Stimulated activated CD4-positive, alpha-beta T cell treated with anti-CD3 and anti-CD28 coated beads, TNF-alpha, amount 100 ng/mL, for 4 hours (primary cell): ENCODE measurements around the gene USP48.

ENCODE experiments used
- DNase-seq, 3 experiments: peaks; one replicate each; pipeline ENCODE4 v3.0.0-alpha.2; 2020; ENCODE audit warnings: low read depth in 3 of 3

The USP48 gene

GRCh38 chr1:21652937-21653743 lies 129.8 kb downstream of the USP48 start:
- DNase-seq: no peak

- no peak for DNase-seq
These were observed 130.6 kb downstream of the USP48 start for GRCh38 chr1:21652101-21652936.

GRCh38 chr1:21651214-21652042 lies 131.5 kb downstream of the USP48 start:
- DNase-seq: peak; percentile 10 to 31 (median 17)

GRCh38 chr1:21650400-21650799 lies 132.5 kb downstream of the USP48 start:
- no peak for DNase-seq

- DNase-seq: no peak
These were observed 133.6 kb downstream of the USP48 start for GRCh38 chr1:21649315-21649714.

- DNase-seq: no peak
These were observed 134.2 kb downstream of the USP48 start for GRCh38 chr1:21648791-21649190.

- no peak for DNase-seq
These were observed 134.6 kb downstream of the USP48 start for GRCh38 chr1:21648352-21648730.

- DNase-seq: no peak
These were observed 135.3 kb downstream of the USP48 start for GRCh38 chr1:21647431-21648351.

- DNase-seq: no peak
These were observed 137.4 kb downstream of the USP48 start for GRCh38 chr1:21645550-21645949.

GRCh38 chr1:21644906-21645305 lies 138.0 kb downstream of the USP48 start:
- no peak for DNase-seq

- DNase-seq: no peak
These were observed 138.6 kb downstream of the USP48 start for GRCh38 chr1:21644348-21644747.

- no peak for DNase-seq
These were observed 139.3 kb downstream of the USP48 start for GRCh38 chr1:21643624-21644023.

- DNase-seq: no peak
These were observed 140.8 kb downstream of the USP48 start for GRCh38 chr1:21641967-21642739.

GRCh38 chr1:21641537-21641936 lies 141.4 kb downstream of the USP48 start:
- no peak for DNase-seq

- DNase-seq: no peak
These were observed 141.9 kb downstream of the USP48 start for GRCh38 chr1:21641076-21641475.

- DNase-seq: no peak
These were observed 142.3 kb downstream of the USP48 start for GRCh38 chr1:21640653-21641052.

GRCh38 chr1:21639594-21640041 lies 143.3 kb downstream of the USP48 start:
- DNase-seq: no peak

- DNase-seq: no peak
These were observed 144.2 kb downstream of the USP48 start for GRCh38 chr1:21638531-21639341.

- no peak for DNase-seq
These were observed 145.4 kb downstream of the USP48 start for GRCh38 chr1:21637514-21637913.
